IPS-20b (cell line): ENCODE results near the gene TMEM95.
"Not testable (repeated sequence)": the region's sequence is repeated elsewhere in the genome, so short reads cannot be mapped to it uniquely, and the experiment has no call there.

Experiments used
- H3K27ac ChIP-seq: one replicate; pipeline ENCODE4 v1.5.1; 2013; ENCODE audit warnings: low read length
- H3K27me3 ChIP-seq: 2 replicates; pipeline ENCODE4 v1.6.1; 2013; ENCODE audit warnings: mild to moderate bottlenecking, low read length, inconsistent platforms; ENCODE audit not compliant: insufficient read depth
- H3K36me3 ChIP-seq: 2 replicates; pipeline ENCODE4 v1.6.1; 2013; ENCODE audit warnings: low read depth, mild to moderate bottlenecking, inconsistent platforms, low read length, moderate library complexity; ENCODE audit not compliant: insufficient read depth
- H3K4me1 ChIP-seq: 2 replicates; pipeline ENCODE4 v1.6.1; 2013; ENCODE audit warnings: mild to moderate bottlenecking, control low read depth, inconsistent platforms, low read length, moderate library complexity; ENCODE audit not compliant: insufficient read depth
- H3K4me3 ChIP-seq: 2 replicates; pipeline ENCODE4 v1.5.1; 2013; ENCODE audit warnings: mild to moderate bottlenecking, low read length, inconsistent platforms
- H3K9ac ChIP-seq: 2 replicates; pipeline ENCODE4 v1.6.1; 2013; ENCODE audit warnings: low read depth, mild to moderate bottlenecking, inconsistent platforms, low read length, moderate library complexity
- H3K9me3 ChIP-seq: 2 replicates; pipeline ENCODE4 v1.6.1; 2013; ENCODE audit warnings: mild to moderate bottlenecking, low read depth, low read length, inconsistent platforms; ENCODE audit not compliant: insufficient read depth

TMEM95 gene

GRCh38 chr17:7368599-7368994 lies 13.6 kb downstream of the TMEM95 start:
- H3K4me1 ChIP-seq, H3K9ac ChIP-seq, H3K36me3 ChIP-seq, H3K27ac ChIP-seq, H3K27me3 ChIP-seq, H3K9me3 ChIP-seq: not testable (repeated sequence)
- peak overlapping the region; percentile 40; the same call in 1 of the 2 replicates for H3K4me3 ChIP-seq

GRCh38 chr17:7369825-7370224 lies 14.9 kb downstream of the TMEM95 start:
- Histone ChIP-seq H3K4me1 (peaks cover 3% of the 10 kb centered on the region; the same call in 1 of the 2 replicates), H3K27ac (no peak overlapping the region), H3K4me3 (no peak overlapping the region), H3K27me3 (peaks cover 7% of the 10 kb centered on the region; the same call in 1 of the 2 replicates), H3K9me3 (no peaks in the 10 kb centered on the region), H3K36me3 (no peaks in the 10 kb centered on the region), H3K9ac (no peak overlapping the region)

- Histone ChIP-seq H3K9ac (no peak overlapping the region), H3K4me3 (no peak overlapping the region), H3K27ac (no peak overlapping the region), H3K4me1 (peaks cover 3% of the 10 kb centered on the region; the same call in 1 of the 2 replicates), H3K27me3 (peaks cover 7% of the 10 kb centered on the region; the same call in 1 of the 2 replicates), H3K9me3 (no peaks in the 10 kb centered on the region), H3K36me3 (no peaks in the 10 kb centered on the region)
These were observed 15.9 kb downstream of the TMEM95 start for GRCh38 chr17:7370853-7371252.

- no peak overlapping the region for H3K27ac ChIP-seq
- H3K27me3 ChIP-seq: peaks cover 9% of the 10 kb centered on the region
- no peak overlapping the region for H3K4me3 ChIP-seq
- no peak overlapping the region for H3K9ac ChIP-seq
- no peaks in the 10 kb centered on the region for H3K4me1 ChIP-seq
- H3K36me3 ChIP-seq: no peaks in the 10 kb centered on the region
- no peaks in the 10 kb centered on the region for H3K9me3 ChIP-seq
These were observed 19.4 kb downstream of the TMEM95 start for GRCh38 chr17:7374353-7374752.

- no peak overlapping the region for H3K4me3 ChIP-seq
- H3K27me3 ChIP-seq: peaks cover 50% of the 10 kb centered on the region
- no peaks in the 10 kb centered on the region for H3K36me3 ChIP-seq
- no peaks in the 10 kb centered on the region for H3K4me1 ChIP-seq
- H3K9me3 ChIP-seq: no peaks in the 10 kb centered on the region
- no peak overlapping the region for H3K27ac ChIP-seq
- no peak overlapping the region for H3K9ac ChIP-seq
These were observed 24.2 kb downstream of the TMEM95 start for GRCh38 chr17:7379134-7379533.

- H3K27ac ChIP-seq: no peak overlapping the region
- no peaks in the 10 kb centered on the region for H3K36me3 ChIP-seq
- no peaks in the 10 kb centered on the region for H3K9me3 ChIP-seq
- peak overlapping the region; percentile 72 for H3K4me3 ChIP-seq
- H3K27me3 ChIP-seq: peaks cover 50% of the 10 kb centered on the region
- H3K4me1 ChIP-seq: 0 out of 2 replicates have a peak, but pooled peaks cover 2% of the 10 kb centered on the region
- H3K9ac ChIP-seq: peak overlapping the region; percentile 56; the same call in 1 of the 2 replicates
These were observed 25.4 kb downstream of the TMEM95 start for GRCh38 chr17:7380321-7380720.

- peaks cover 3% of the 10 kb centered on the region; the same call in 1 of the 2 replicates for H3K36me3 ChIP-seq
- H3K27me3 ChIP-seq: peaks cover 50% of the 10 kb centered on the region
- H3K9me3 ChIP-seq: no peaks in the 10 kb centered on the region
- H3K4me1 ChIP-seq: 0 out of 2 replicates have a peak, but pooled peaks cover 2% of the 10 kb centered on the region
- H3K27ac ChIP-seq: no peak within 1 kb of the TSS
- H3K4me3 ChIP-seq: peak within 1 kb of the TSS; percentile 72
- peak within 1 kb of the TSS; percentile 56; the same call in 1 of the 2 replicates for H3K9ac ChIP-seq
These were observed 26.1 kb downstream of the TMEM95 start, which contains the start of gene TNK1 for GRCh38 chr17:7380855-7381683. Gene TNK1, plus strand, starts transcription at chr17:7381089. Its CDS starts 1,838 bp downstream, at chr17:7382927.

- Histone ChIP-seq H3K4me3 (no peak overlapping the region), H3K36me3 (peaks cover 4% of the 10 kb centered on the region; the same call in 1 of the 2 replicates), H3K27ac (no peak overlapping the region), H3K9ac (no peak overlapping the region), H3K27me3 (peaks cover 50% of the 10 kb centered on the region), H3K4me1 (0 out of 2 replicates have a peak, but pooled peaks cover 2% of the 10 kb centered on the region), H3K9me3 (no peaks in the 10 kb centered on the region)
These were observed 27.9 kb downstream of the TMEM95 start for GRCh38 chr17:7382901-7383300.

GRCh38 chr17:7383371-7383741 lies 28.4 kb downstream of the TMEM95 start:
- no peak overlapping the region for H3K9ac ChIP-seq
- H3K36me3 ChIP-seq: peaks cover 5% of the 10 kb centered on the region
- H3K27me3 ChIP-seq: peaks cover 50% of the 10 kb centered on the region
- H3K4me3 ChIP-seq: peak overlapping the region; percentile 78; the same call in 1 of the 2 replicates
- no peaks in the 10 kb centered on the region for H3K9me3 ChIP-seq
- no peak overlapping the region for H3K27ac ChIP-seq
- H3K4me1 ChIP-seq: 0 out of 2 replicates have a peak, but pooled peaks cover 2% of the 10 kb centered on the region

GRCh38 chr17:7383742-7384488 lies 29.0 kb downstream of the TMEM95 start:
- H3K4me3 ChIP-seq: peak overlapping the region; percentile 78
- H3K27ac ChIP-seq: no peak overlapping the region
- H3K9ac ChIP-seq: peak overlapping the region; percentile 73; the same call in 1 of the 2 replicates
- no peaks in the 10 kb centered on the region for H3K9me3 ChIP-seq
- 0 out of 2 replicates have a peak, but pooled peaks cover 2% of the 10 kb centered on the region for H3K4me1 ChIP-seq
- H3K36me3 ChIP-seq: peaks cover 11% of the 10 kb centered on the region
- H3K27me3 ChIP-seq: peaks cover 50% of the 10 kb centered on the region

- Histone ChIP-seq H3K27ac (no peak overlapping the region), H3K36me3 (peaks cover 17% of the 10 kb centered on the region), H3K4me1 (0 out of 2 replicates have a peak, but pooled peaks cover 2% of the 10 kb centered on the region), H3K27me3 (peaks cover 44% of the 10 kb centered on the region), H3K9ac (peak overlapping the region; percentile 73; the same call in 1 of the 2 replicates), H3K9me3 (no peaks in the 10 kb centered on the region), H3K4me3 (peak overlapping the region; percentile 78)
These were observed 29.6 kb downstream of the TMEM95 start for GRCh38 chr17:7384489-7385081.
